IPS-18c (cell line): ENCODE measurements around the gene SH3TC2.
"Not testable (repeated sequence)": the region's sequence is repeated elsewhere in the genome, so short reads cannot be mapped to it uniquely, and the experiment has no call there.

ENCODE experiments used
- H3K4me3 ChIP-seq: 2 replicates; pipeline ENCODE4 v1.7.0; 2013; ENCODE audit warnings: low read depth, mild to moderate bottlenecking, low read length, moderate library complexity; ENCODE audit not compliant: insufficient read depth
- H3K9me3 ChIP-seq: one replicate; pipeline ENCODE4 v1.6.1; 2013; ENCODE audit warnings: mild to moderate bottlenecking, low read length, moderate library complexity; ENCODE audit not compliant: control insufficient read depth, insufficient read depth

Gene SH3TC2

DNA sequence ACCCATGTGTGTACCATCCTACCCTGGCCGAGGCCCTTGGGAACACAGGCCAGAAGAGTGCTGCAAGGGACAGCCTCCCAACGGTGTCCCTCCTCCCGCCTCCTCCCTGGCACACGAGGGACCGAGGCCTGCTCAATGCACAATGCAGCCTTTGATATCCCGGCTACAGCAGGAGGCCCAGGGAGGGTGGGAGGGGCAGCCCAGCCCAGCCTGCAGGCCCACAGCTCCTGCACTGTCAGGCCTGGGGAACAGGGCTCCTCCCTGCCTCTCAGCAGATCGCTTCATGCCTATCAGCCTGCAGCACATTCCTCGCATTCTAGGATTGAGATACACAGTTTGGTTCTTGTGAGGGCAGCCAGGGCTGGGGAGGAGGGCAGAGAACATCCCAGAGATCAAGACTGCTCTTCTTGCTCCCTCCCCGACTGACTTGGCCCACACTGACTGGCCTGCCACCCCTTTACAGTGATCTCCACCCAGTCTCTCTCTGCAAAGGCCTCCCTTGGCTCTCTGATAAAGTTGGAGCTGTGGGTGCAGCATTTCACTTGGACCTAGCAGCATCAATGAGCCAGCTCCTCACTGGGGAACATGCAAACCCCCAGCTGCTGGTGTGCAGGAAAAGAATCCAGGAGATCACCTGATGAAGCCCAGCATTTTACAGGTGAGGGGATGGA is at the start of gene SH3TC2:
SH3TC2 (minus strand) TSS at position 46 of the 671 bp plus-strand sequence; CDS start at position 6, 40 bp downstream.
- H3K4me3 ChIP-seq: no peak within 1 kb of the TSS
- no peaks in the 10 kb centered on the region for H3K9me3 ChIP-seq

DNA sequence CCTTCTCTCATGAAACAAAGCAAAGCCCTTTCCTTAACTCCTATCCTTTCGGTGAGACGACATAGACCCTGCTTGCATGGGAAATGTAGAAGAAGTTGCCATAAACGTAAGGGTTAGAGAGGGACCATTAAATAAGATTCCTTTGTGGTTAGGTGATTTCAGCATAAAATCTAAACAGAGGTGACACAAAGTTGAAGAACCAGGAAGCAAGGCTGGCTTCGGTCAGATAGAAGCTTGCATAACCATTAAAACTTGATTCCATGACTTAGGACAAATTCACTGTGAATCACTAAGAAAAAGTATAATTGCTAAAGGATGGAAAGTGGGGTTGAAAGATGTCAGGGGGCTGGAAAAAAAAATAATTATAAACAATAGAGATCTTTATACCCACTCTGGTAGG is 47.5 kb upstream of the SH3TC2 start:
- no peak overlapping the region for H3K4me3 ChIP-seq
- H3K9me3 ChIP-seq: no peaks in the 10 kb centered on the region

DNA sequence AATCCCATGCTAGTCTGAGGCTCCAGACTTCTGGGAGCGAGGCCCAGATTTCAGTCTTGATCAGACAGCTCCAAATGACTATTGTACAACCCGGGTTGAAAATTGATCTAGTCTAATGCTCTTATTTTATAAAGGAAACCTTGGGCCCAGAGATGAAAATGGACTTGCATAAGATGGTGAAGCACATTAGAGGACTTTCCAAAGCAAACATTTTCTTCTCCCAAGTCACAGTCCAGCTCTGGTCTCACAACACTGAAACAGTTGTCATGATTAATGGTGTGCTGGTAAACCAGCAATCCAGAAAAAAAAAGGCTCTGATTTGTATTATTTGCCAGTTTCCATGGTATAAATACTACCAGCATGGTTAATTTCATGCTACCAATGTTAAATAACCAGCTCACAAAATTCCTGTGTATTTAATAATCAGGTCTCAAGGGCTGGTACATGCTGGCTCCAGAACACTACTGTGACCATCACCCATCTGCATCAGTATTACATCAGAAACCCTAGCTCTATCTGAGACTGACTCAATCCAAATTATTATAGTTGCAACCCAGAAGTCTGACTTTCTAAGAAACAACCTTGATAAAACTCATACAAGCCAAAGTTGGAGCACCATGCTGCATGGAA is 45.9 kb upstream of the SH3TC2 start:
- no peaks in the 10 kb centered on the region for H3K9me3 ChIP-seq

DNA sequence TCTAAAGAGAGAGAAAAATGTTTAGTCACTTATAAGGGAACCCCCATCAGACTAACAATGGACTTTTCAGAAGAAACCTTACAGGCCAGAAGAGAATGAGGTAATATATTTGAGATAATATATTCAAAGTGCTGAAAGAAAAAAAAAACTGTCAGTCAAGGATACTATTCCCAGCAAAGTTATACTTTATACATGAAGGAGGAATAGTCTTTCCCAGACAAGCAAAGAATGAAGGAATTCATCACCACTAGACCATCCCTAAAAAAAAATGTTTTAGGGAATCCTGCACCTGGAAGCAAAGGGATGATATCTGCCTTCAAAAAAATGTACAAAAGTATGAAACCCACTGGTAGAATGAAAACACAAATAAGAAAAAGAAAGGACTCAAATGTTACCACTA is 37.5 kb upstream of the SH3TC2 start:
- Histone ChIP-seq H3K9me3 (no peaks in the 10 kb centered on the region), H3K4me3 (no peak overlapping the region)

More for the DNA sequence above, 45.9 kb upstream of the SH3TC2 start:
- H3K4me3 ChIP-seq: no peak overlapping the region

DNA sequence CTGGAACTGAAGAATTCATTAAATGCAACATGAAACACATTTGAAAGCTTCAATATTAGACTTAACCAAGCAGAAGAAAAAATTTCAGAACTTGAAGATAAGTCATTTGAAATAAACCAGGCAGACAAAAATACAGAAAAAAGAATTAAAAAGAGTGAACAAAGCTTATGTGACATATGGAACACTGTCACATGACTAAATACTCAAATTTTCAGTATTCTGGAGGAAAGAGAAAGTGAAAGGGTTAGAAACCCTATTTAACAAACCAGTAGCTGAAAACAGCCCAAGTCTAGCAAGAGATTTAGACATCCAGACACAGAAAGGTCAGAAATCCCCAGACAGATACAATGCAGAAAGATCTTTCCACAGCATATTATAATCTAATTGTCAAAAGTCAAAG is 37.1 kb upstream of the SH3TC2 start:
- no peaks in the 10 kb centered on the region for H3K9me3 ChIP-seq
- no peak overlapping the region for H3K4me3 ChIP-seq

DNA sequence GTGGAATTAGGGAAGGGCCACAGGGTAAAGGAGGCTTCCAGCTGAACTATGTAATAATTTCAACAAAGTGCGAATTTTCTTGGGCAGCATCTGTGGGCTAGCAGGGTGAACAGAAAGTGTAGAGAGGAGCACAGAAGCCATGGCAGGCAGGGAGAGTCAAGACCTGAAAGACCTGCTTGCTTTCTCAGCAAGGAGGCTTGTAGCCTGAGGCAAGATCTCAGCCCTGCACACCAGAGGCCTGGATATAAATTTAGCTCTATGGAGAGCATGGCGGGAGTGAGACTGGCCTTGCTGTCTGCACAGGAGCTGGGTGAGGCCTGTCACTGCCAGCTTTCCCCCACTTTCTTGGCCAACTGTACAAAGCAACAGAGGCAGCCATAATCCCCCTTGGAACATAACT is 32.1 kb upstream of the SH3TC2 start:
- Histone ChIP-seq H3K4me3 (no peak overlapping the region), H3K9me3 (no peaks in the 10 kb centered on the region)

DNA sequence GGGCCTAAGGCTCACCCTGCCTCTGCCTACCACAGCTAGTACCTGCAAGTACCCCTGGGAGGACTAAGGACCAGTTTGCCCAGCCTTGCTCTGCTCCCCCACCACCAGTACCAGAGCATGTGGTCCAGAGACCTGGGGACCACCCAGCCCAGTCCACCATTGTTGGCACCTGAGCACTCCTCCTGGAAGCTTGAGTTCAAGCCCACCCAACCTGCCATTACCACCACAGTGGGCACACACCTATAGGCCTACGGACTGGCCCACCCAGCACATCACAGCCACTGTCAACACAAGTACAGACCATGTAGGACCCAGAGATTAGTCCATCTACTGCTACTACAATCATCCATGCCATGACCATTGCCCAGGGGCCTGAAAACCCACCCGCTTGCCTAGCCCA is 30.8 kb upstream of the SH3TC2 start:
- Histone ChIP-seq H3K4me3 (no peak overlapping the region), H3K9me3 (no peaks in the 10 kb centered on the region)

DNA sequence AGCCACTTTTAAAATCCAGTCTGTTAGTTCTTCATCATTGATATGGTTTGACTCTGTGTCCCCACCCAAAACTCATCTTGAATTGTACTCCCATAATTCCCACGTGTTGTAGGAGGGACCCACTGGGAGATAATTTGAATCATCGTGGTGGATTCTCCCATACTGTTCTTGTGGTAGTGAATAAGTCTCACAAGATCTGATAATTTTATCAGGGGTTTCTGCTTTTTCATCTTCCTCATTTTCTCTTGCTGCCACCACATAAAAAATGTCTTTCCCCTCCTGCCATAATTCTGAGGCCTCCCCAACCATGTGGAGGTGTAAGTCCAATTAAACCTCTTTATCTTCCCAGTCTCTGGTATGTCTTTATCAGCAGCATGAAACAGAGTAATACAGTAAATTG is 26.9 kb upstream of the SH3TC2 start:
- no peaks in the 10 kb centered on the region for H3K9me3 ChIP-seq
- no peak overlapping the region for H3K4me3 ChIP-seq

DNA sequence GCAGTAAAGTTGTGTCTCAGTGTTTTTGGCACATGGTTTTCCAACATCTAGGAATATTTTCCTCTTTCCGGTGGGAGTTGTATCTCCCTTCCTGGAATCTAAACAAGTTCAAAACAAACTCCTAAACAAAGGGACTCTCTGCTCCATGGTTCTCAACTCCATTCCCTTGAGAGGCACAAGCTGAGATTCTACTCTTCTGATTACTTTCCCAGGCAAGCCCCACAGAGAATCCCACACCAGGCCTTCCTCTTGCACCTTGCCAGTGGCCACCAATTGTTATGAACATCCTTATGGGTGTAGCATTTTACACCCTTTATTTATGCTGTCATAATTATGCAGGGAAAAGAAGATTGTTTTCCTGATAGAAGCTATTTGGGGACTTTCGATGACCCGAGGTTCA is 25.8 kb upstream of the SH3TC2 start:
- Histone ChIP-seq H3K9me3 (no peaks in the 10 kb centered on the region), H3K4me3 (no peak overlapping the region)

DNA sequence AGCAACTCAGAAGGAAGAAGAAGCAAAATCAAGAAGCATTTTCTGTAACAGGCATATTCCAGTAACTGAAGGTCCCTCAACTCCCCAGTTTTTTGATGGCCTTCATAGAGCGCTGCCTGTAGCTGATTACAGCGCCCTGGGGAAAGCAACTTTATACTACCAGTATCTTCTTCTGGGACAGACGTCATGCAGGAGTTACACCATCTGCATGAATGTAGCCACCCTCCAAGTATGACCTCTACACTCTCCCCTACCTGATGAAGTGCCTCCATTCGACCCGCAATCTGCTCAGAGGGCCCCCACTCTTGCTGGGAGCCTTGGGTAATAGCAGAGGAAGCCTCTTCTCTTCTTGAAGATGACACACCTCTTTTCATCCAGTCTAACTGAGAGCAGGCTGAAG is 21.0 kb upstream of the SH3TC2 start:
- H3K9me3 ChIP-seq: no peaks in the 10 kb centered on the region
- H3K4me3 ChIP-seq: no peak overlapping the region

DNA sequence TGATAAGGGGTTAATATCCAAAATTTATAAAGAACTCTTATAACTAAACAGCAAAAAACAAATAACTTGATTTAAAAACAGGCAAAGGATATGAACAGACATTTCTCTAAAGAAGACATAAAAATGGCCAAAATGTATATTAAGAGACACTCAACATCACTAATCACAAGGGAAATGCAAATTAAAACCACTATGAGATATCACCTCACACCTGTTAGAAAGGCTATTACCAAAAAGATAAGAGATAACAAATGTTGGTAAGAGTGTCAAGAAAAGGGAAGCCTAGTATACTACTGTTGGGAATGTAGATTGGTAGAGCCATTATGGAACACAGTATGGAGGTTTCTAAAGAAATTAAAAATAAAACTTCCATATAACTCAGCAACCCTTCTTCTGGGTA is 19.4 kb upstream of the SH3TC2 start:
- Histone ChIP-seq H3K9me3 (no peaks in the 10 kb centered on the region), H3K4me3 (no peak overlapping the region)

DNA sequence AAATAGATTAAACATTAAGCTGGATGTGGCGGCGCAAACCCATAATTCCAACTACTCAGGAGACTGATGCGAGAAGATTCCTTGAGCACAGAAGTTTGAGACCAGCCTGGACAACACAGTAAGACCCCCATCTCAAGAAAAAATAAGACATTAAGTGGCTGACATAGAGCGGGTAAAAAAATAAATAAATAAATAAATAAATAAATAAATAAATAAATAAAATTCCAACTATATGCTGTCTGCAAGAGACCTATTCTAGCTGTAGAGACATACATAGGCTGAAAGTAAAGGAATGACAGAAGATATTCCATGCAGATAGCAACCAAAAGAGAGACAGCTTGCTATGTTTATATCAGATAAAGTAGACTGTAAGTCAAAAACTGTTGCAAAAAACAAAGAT is 17.4 kb upstream of the SH3TC2 start:
- H3K9me3 ChIP-seq: no peaks in the 10 kb centered on the region

DNA sequence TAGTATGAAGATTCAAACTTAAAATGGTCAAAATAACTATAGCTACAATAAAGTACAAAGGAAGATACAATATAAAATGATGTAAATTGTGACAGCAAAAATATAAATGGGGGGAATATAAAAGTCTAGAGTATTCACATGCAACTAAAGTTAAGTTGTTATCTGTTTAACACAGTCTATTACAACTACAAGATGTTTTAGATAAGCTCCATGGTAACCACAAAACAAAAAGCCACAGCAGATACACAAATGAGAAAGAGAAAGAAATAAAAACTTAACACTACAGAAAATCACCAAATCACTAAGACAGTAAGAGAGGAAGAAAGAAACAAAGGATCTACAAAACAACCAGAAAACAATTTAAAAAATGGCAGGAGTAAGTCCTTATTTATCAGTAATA is 17.0 kb upstream of the SH3TC2 start:
- H3K9me3 ChIP-seq: no peaks in the 10 kb centered on the region
- no peak overlapping the region for H3K4me3 ChIP-seq

More for the DNA sequence above, 17.4 kb upstream of the SH3TC2 start:
- H3K4me3 ChIP-seq: no peak overlapping the region

DNA sequence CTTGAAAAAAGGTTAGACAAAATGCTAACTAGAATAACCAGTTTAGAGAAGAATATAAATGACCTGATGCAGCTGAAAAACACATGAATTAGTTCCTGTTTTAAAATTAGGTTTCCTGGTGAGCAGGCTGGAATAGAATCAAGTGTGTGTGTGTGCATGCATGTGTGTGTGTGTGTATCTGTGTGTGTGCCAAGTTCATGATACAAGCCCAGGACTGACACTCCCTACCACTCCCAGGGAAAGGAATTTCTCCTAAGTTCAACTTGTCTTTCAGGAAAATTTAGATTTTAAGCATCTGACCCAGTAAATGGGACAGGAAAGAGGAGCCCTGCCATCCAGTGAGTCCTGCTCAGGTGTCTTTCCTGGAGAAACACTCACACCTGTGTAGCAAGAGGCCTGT is 11.2 kb upstream of the SH3TC2 start:
- not testable (repeated sequence) for H3K9me3 ChIP-seq, H3K4me3 ChIP-seq

DNA sequence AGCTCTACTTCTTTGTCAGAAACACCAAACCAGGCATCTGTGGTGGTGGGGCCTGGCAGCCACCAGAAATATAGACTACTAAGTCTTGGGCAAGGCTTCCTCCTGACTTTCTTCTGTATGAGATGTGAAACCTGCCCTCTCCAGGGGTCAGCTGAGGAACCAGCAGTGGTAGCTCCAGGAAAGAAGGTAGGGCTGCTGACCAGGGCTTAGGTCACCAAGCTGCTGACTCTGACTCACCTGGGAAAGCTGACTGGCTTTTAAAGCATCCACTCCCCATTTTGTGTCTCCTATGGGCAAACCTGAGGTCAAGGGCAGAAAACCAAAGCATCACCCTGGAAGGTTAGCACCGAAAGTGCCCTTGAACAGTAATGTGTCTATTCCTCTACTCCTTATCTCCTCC is 10.4 kb upstream of the SH3TC2 start:
- Histone ChIP-seq H3K9me3 (no peaks in the 10 kb centered on the region), H3K4me3 (no peak overlapping the region)

DNA sequence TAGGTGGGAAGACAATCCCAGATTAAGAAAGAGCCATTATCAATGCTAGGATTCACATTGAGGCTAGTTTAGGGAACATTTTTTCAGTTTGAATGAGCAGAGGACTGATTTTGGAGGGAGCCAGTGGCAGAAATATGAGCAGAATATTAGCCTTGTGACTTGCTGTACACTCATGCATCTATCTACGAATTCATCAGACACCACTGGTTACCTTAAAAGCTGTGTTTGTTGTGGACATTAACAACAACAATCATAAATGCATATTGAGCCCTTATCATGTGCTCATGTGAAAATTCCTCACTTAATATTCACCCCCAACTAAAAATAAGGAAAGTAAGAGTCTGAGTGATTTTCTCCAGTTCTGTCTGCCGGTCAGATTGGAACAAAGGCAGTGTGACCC is 9.9 kb upstream of the SH3TC2 start:
- H3K4me3 ChIP-seq: no peak overlapping the region
- H3K9me3 ChIP-seq: no peaks in the 10 kb centered on the region

DNA sequence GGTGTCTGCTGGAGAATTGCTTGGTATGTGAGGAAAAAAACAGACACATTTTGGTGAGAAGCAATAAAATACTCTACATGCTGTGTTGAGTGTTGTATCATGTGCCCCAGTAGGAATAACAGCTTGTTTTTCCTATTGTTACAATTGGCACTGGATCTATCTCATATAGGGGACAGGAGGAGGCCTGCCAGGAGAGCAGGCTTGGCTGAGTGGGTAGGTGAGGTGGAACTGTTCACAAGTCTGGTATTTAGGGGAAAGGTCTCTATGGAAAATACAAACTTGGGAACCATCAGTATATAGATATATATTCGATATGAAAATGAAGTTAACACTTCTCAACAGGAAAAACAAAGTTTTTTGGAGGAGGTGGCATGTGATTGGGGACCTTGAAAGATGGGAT is 9.5 kb upstream of the SH3TC2 start:
- H3K9me3 ChIP-seq: no peaks in the 10 kb centered on the region
- H3K4me3 ChIP-seq: no peak overlapping the region

DNA sequence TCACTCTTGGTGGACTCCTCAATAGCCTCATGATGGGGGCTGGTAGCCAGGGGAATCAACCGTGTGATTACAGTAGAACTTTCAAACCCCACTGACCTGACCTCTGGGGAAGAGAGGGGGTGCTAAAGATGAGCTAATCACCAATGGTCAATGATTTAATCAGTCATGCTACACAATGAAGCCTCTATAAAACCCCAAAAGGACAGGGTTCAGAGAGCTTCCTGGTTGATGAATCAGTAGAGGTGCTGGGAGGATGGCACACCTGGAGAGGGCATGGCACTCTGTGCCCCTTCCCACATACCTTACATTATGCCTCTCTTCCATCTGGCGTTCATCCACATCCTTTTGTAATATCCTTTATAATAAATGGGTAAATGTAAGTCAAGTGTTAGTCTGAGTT is 8.9 kb upstream of the SH3TC2 start:
- Histone ChIP-seq H3K9me3 (no peaks in the 10 kb centered on the region), H3K4me3 (no peak overlapping the region)

DNA sequence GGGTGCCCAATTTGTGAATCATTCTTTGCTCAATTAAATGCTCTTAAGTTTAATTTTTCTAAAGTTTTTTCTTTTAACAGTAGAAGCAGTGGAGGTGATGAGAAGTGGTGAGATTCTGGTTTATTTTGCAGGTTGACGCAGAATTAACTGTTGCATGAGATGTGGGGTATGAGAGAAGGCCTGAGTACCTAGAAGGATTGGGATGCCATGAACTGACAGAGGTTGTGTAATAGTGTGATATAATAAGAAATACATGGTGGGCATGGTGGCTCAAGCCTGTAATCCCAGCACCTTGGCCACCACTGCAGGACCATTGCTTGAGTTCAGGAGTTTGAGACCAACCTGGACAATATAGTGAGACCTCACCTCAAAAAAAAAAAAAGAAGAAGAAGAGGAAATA is 8.4 kb upstream of the SH3TC2 start:
- Histone ChIP-seq H3K9me3 (no peaks in the 10 kb centered on the region), H3K4me3 (no peak overlapping the region)
